KMS-11 (cell line): ENCODE data around the gene SPDYE2B.
"Not testable (repeated sequence)": the region's sequence is repeated elsewhere in the genome, so short reads cannot be mapped to it uniquely, and the experiment has no call there.

Experiments used
- H2AFZ ChIP-seq: fragments of 200-600 bp; sonication (generic); 2 replicates; pipeline ENCODE4 v1.6.1; 2016; ENCODE audit warnings: antibody characterized with exemption, mixed run types, low read depth
- H3K27ac ChIP-seq: fragments of 200-600 bp; sonication (generic); 2 replicates; pipeline ENCODE4 v1.6.1; 2016; ENCODE audit warnings: mild to moderate bottlenecking, mixed run types
- H3K27me3 ChIP-seq: fragments of 200-600 bp; sonication (generic); 2 replicates; pipeline ENCODE4 v1.6.1; 2017; ENCODE audit warnings: mild to moderate bottlenecking, low read depth, mixed run types, moderate library complexity; ENCODE audit not compliant: insufficient read depth
- H3K36me3 ChIP-seq: fragments of 200-600 bp; sonication (generic); 2 replicates; pipeline ENCODE4 v1.6.1; 2017; ENCODE audit warnings: mild to moderate bottlenecking, mixed run types; ENCODE audit not compliant: insufficient read depth
- H3K4me1 ChIP-seq: fragments of 200-600 bp; sonication (generic); 2 replicates; pipeline ENCODE4 v1.6.1; 2016; ENCODE audit warnings: mild to moderate bottlenecking, low read depth, mixed run types; ENCODE audit not compliant: poor library complexity, severe bottlenecking
- H3K4me2 ChIP-seq: fragments of 200-600 bp; sonication (generic); 2 replicates; pipeline ENCODE4 v1.7.0; 2016; ENCODE audit warnings: mild to moderate bottlenecking, mixed run types
- H3K4me3 ChIP-seq: fragments of 200-600 bp; sonication (generic); IDR thresholded peaks from 2 replicates; pipeline ENCODE4 v1.6.1; 2017; ENCODE audit warnings: low read depth, low read length, mixed read lengths; ENCODE audit not compliant: insufficient read depth
- H3K79me2 ChIP-seq: fragments of 200-600 bp; sonication (generic); 2 replicates; pipeline ENCODE4 v1.6.1; 2016; ENCODE audit warnings: low read depth, mixed run types; ENCODE audit not compliant: insufficient read depth
- H3K9ac ChIP-seq: fragments of 200-600 bp; sonication (generic); 2 replicates; pipeline ENCODE4 v1.6.1; 2016; ENCODE audit warnings: mild to moderate bottlenecking, mixed run types
- H4K20me1 ChIP-seq: fragments of 200-600 bp; sonication (generic); 2 replicates; pipeline ENCODE4 v1.6.1; 2016; ENCODE audit warnings: mild to moderate bottlenecking, mixed run types; ENCODE audit not compliant: insufficient read depth

The SPDYE2B gene

DNA sequence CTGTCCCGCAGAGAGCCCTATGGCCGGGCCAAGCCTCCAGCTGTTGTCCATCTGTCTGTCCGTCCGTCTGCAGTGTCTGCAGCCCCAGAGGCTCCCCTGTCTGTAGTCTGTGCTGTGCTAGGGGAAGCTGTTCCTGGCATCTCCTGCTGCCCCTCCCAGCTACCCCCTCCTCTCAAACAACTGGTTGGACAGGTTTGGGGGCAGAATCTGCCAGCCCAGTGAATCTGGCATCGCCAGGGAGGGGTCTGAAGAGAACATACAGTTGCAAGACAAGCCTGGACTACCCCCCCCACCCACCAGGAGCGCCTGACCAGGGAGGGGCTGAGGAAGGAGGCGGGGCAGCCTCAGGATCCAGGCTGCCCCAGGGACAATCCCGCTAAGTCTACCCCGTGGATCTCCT is 7.4 kb upstream of the SPDYE2B start, which contains the start of gene UPK3BL1:
Gene UPK3BL1, minus strand, starts transcription at position 101 of the 400 bp plus-strand sequence. Its CDS starts 50 bp downstream, at position 51.
- H3K4me1 ChIP-seq, H3K27me3 ChIP-seq, H2AFZ ChIP-seq, H3K4me2 ChIP-seq, H3K9ac ChIP-seq, H3K79me2 ChIP-seq, H3K36me3 ChIP-seq, H3K4me3 ChIP-seq, H4K20me1 ChIP-seq, H3K27ac ChIP-seq: not testable (repeated sequence)

DNA sequence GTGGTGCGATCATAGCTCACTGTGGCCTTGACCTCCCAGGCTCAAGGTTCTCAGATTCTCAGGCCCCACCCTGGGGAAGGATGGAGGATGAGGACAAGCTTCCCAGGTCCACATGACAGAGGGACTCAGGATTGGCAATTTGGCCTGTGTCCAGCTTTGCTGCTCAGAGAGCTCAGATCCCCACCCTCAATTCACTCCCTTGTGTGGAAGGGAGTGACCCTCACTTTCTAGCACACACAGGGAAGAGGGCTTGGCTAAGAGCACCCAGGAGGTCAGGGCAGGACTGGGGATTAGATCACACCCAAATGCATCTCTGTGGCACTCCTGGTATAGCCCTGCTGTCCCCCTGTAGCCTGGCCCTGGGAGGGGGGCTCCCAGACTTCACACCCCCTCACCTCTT is 6.7 kb upstream of the SPDYE2B start:
- not testable (repeated sequence) for H4K20me1 ChIP-seq, H3K27me3 ChIP-seq, H3K4me3 ChIP-seq, H3K79me2 ChIP-seq, H3K4me2 ChIP-seq, H3K4me1 ChIP-seq, H3K9ac ChIP-seq, H2AFZ ChIP-seq, H3K27ac ChIP-seq, H3K36me3 ChIP-seq

DNA sequence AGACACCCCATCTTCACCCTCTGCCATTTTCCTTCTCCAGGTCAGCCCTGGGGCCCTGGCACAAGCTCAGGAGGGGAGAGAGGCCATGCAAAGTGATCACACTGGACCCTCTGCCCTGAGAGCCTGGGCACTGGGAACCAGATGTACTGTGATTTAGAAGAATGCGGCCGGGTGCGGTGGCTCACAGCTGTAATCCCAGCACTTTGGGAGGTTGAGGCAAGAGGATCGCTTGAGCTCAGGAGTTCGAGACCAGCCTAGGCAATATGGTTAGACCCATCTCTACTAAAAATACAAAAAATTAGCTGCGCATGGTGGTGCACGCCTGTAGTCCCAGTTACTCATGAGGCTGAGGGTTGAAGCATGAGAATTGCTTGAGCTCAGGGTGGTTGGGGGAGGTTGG is 2.3 kb upstream of the SPDYE2B start:
- H3K4me3 ChIP-seq, H3K27me3 ChIP-seq, H3K9ac ChIP-seq, H3K27ac ChIP-seq, H3K79me2 ChIP-seq, H3K4me2 ChIP-seq, H2AFZ ChIP-seq, H3K4me1 ChIP-seq, H4K20me1 ChIP-seq, H3K36me3 ChIP-seq: not testable (repeated sequence)

DNA sequence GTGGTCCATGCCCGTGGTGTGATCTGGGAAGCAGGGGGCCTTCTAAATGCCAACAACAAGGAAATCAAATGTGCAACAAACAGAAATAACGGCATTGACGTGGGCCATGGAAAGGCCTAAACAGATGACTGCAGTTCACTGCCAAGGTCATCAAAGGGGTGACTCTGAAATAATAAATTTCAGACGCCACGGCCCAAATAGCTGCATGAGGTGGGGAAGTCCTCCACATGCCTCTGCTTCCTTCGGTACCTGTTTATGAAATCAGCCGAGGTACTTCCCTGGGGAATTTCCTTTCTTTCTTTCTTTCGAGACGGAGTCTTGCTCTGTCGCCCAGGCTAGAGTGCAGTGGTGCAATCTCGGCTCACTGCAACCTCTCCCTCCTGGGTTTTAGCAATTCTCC is 14.6 kb downstream of the SPDYE2B start:
- H3K9ac ChIP-seq, H3K27me3 ChIP-seq, H3K79me2 ChIP-seq, H4K20me1 ChIP-seq, H3K36me3 ChIP-seq, H3K4me2 ChIP-seq, H3K4me1 ChIP-seq, H3K4me3 ChIP-seq, H2AFZ ChIP-seq, H3K27ac ChIP-seq: not testable (repeated sequence)

DNA sequence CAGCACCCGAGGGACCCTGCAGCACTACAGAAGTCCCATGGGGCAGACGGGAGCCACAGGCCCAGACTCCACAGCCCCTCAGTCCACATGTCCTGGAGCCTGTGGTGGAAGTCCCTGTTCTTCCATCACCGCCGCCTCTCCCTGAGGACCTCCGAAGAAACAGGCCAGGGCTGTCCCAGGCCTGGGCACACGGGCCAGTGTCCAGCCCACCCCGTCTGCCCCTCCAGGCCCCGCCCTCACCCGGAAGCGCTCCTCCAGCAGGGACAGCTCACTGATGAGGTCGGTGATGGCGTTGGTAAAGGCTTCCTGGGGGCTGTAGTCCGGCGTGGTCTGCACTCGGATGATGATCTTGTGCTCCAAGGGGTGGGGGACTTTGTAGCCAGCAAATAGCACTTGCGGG is 16.7 kb downstream of the SPDYE2B start:
- H3K4me3 ChIP-seq, H2AFZ ChIP-seq, H3K79me2 ChIP-seq, H3K9ac ChIP-seq, H3K36me3 ChIP-seq, H3K4me2 ChIP-seq, H3K27ac ChIP-seq, H4K20me1 ChIP-seq, H3K4me1 ChIP-seq, H3K27me3 ChIP-seq: not testable (repeated sequence)

DNA sequence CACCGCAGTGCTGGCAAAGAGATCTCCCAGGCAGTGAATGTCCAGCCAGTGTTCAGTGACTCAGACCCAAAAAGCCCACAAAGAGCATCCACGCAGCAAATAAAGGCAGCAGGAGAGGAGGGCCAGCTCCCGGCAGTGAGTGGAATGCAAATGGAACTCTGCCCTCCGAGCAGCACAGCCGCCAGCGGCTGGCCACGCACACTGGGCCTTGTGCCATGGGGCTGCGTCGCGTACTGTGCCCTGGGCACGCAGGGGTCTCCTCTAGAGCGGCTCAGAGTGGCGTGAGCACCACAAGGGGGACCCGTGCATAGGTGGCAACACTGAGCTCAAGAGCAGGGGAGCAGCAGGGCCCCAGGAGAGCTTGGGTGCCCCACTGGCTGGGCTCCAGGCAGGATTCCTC is 17.4 kb downstream of the SPDYE2B start:
- not testable (repeated sequence) for H3K79me2 ChIP-seq

DNA sequence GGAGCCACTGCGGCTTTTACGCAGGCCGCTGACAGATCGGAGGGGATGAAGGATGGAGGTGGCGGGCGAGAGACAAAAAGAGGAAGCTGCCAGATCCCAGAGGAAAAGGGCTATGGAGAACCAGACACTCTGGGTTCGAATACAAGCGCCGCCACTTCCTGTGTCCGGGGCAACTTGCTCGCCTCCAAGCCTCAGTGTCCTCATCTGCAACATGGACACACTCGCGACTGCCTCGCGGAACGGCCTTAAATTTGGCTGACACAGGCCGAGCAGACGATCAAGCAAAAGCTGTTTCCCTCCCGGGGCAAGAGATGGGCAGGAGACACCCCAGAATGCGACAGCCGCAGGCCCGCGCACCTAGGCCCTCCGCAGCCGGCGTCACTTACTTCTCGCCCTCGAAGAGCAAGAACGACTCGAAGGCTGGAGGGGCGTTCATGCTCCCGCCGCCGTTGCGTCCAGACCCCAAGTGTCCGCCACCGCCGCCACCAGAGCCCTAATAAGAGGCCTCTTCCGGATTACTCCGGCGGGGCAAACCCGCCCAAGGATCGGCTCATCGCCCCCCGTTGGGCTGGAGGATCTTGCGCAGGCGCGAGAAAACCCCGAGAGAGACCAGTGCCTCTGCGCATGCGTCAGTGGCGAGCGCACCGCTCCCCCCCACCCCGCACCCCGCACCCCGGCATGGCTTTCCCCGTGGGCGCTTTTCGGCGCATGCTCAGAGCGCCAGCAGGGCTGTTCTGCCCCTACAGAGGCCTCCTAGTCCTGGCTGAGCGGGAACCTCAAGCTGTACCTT is 21.2 kb downstream of the SPDYE2B start, which contains the start of gene POLR2J2:
Gene POLR2J2, minus strand, starts transcription at position 498 of the 790 bp plus-strand sequence. Its CDS starts 62 bp downstream, at position 436.
- H3K36me3 ChIP-seq, H3K27ac ChIP-seq, H3K4me2 ChIP-seq, H3K4me3 ChIP-seq, H3K27me3 ChIP-seq, H4K20me1 ChIP-seq, H3K79me2 ChIP-seq, H3K4me1 ChIP-seq: not testable (repeated sequence)
- H2AFZ ChIP-seq, result peak within 1 kb of the TSS; percentile 64; the same call in 1 of the 2 replicates
- peak within 1 kb of the TSS; percentile 72 for H3K9ac ChIP-seq

More for the DNA sequence above, 17.4 kb downstream of the SPDYE2B start:
- not testable (repeated sequence) for H2AFZ ChIP-seq, H4K20me1 ChIP-seq, H3K27ac ChIP-seq, H3K36me3 ChIP-seq, H3K27me3 ChIP-seq, H3K4me1 ChIP-seq, H3K9ac ChIP-seq, H3K4me3 ChIP-seq, H3K4me2 ChIP-seq

DNA sequence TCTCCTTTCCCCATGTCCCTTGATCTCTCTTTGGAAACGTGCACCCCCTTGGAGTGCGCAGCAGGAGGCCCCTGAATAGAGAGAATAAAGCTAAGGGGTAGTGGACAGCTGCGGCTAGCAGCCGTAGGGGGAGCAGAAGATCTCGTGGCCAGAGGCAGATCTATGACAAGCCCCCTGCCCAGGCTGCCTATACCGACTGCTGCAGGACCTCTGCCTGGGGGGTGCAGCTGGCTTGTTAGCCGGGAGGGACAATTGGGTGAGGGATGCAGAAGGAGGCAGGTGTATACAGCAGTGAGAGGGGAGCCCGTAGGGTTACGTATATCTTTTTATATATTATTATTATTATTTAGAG is 21.8 kb downstream of the SPDYE2B start:
- H3K4me1 ChIP-seq, H3K27me3 ChIP-seq, H3K4me3 ChIP-seq, H3K36me3 ChIP-seq, H2AFZ ChIP-seq, H3K4me2 ChIP-seq, H4K20me1 ChIP-seq, H3K79me2 ChIP-seq, H3K9ac ChIP-seq, H3K27ac ChIP-seq: not testable (repeated sequence)

DNA sequence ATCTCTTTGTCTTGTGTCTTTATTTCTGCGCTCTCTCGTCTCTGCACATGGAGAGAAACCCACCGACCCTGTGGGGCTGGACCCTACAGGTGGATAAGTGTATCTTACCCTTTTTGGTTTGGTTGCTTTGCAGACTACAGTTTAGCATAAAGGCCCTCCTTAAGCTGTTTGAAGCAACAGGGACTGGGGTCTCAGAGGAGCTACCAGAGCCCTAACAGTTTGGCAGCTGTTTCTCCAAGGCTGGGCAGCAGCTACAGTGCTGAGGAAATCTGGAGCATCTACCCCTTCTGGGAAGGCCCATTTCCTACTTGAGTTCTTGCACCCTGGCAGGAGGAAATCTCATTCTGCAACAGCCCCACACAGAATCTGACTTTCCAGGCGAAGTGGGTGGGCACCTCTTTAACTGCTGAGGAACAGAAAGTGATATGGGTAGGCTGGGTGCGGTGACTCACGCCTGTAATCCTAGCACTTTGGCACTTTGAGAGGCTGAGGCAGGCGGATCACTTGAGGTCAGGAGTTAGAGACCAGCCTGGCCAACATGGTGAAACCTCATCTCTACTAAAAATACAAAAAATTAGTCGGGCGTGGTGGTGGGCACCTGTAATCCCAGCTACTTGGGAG is 23.4 kb downstream of the SPDYE2B start:
- not testable (repeated sequence) for H3K4me2 ChIP-seq

DNA sequence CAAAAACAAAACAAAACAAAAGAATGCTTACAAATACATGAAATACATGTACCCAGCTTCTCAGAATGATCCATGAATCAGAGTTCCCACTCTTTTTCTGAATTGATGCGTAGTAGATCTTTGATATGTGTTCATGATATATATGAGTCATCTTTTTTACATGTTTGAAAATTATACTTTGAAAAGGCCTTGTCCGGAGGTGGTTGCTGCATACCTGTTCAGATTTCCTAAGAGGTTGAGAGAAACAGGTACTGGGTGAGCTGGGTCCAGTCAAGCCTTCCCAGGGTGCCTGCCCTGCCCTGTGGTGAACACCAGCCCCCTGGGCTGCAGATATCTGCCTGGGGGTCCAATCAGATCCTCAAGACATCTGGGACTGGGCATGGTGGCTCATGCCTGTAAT is 25.4 kb downstream of the SPDYE2B start:
- not testable (repeated sequence) for H4K20me1 ChIP-seq, H3K79me2 ChIP-seq, H3K27me3 ChIP-seq, H3K4me3 ChIP-seq, H3K9ac ChIP-seq, H3K27ac ChIP-seq, H3K36me3 ChIP-seq, H3K4me2 ChIP-seq, H2AFZ ChIP-seq, H3K4me1 ChIP-seq

More for the DNA sequence above, 23.4 kb downstream of the SPDYE2B start:
- H3K79me2 ChIP-seq, H3K27ac ChIP-seq, H4K20me1 ChIP-seq, H3K4me1 ChIP-seq, H3K36me3 ChIP-seq, H3K27me3 ChIP-seq, H3K9ac ChIP-seq, H3K4me3 ChIP-seq, H2AFZ ChIP-seq: not testable (repeated sequence)
